Lung (tissue), 12 donors: ENCODE measurements around the gene CNTN5. TPM values are rescaled to one million over a fixed set of nuclear protein-coding genes. Genes with fewer than 3 reads are reported as not detected.
A peak's percentile ranks its signal among the peaks of the same experiment; 100 is the strongest.

Experiments
- ATAC-seq: fragments of 200-7000 bp; cut with Tn5 transposase; one replicate; pipeline ENCODE4 v1.9.1; 2020; ENCODE audit warnings: moderate number of reproducible peaks; ENCODE audit not compliant: insufficient read depth, low FRiP score
- DNase-seq, 3 donors: peaks; one replicate each; pipeline ENCODE4 v3.0.0-alpha.2; 2013 to 2017
- H3K27ac ChIP-seq, 2 donors: one replicate each; pipeline ENCODE4 v1.5.1; 2013; ENCODE audit warnings: mild to moderate bottlenecking in 2 of 2, moderate library complexity in 2 of 2, control low read depth in 1 of 2, inconsistent platforms in 1 of 2, low read depth in 1 of 2, low read length in 1 of 2
- H3K27me3 ChIP-seq, 3 donors: one replicate each; pipeline ENCODE4 v1.5.1; 2013; ENCODE audit warnings: low read length in 2 of 3; ENCODE audit not compliant: control insufficient read depth in 3 of 3, insufficient read depth in 3 of 3
- H3K36me3 ChIP-seq, 4 donors: one replicate each; pipeline ENCODE4 v1.5.1; 2013; ENCODE audit warnings: low read length in 4 of 4, mild to moderate bottlenecking in 1 of 4, moderate library complexity in 1 of 4; ENCODE audit not compliant: control insufficient read depth in 4 of 4, insufficient read depth in 4 of 4
- H3K4me1 ChIP-seq, 5 donors: one replicate each; pipeline ENCODE4 v1.5.1; 2013; ENCODE audit warnings: low read length in 5 of 5, mild to moderate bottlenecking in 2 of 5, moderate library complexity in 1 of 5; ENCODE audit not compliant: control insufficient read depth in 5 of 5, insufficient read depth in 5 of 5
- H3K4me3 ChIP-seq: one replicate; pipeline ENCODE4 v1.5.1; 2013; ENCODE audit warnings: mild to moderate bottlenecking, control low read depth, moderate library complexity
- H3K9ac ChIP-seq, 2 donors: one replicate each; pipeline ENCODE4 v1.5.1; 2013; ENCODE audit warnings: low read length in 2 of 2, control low read depth in 1 of 2; ENCODE audit not compliant: insufficient read depth in 1 of 2
- H3K9me3 ChIP-seq, 4 donors: one replicate each; pipeline ENCODE4 v1.5.1; 2013; ENCODE audit warnings: low read length in 3 of 4, mild to moderate bottlenecking in 1 of 4, moderate library complexity in 1 of 4; ENCODE audit not compliant: control insufficient read depth in 4 of 4, insufficient read depth in 3 of 4
- CTCF ChIP-seq: IDR thresholded peaks from 2 replicates; pipeline ENCODE4 v1.5.1; 2012; ENCODE audit warnings: mild to moderate bottlenecking; ENCODE audit errors: control extremely low read depth, extremely low read depth
- WGBS, 2 donors: extraction: QIAGEN DNeasy Blood & Tissue Kit; methylation state at CpG; one replicate each; pipeline ENCODE4 v1.1.7; 2013; 5-methylcytosine and 5-hydroxymethylcytosine counted together
- polyA plus RNA-seq, 2 donors: library from polyadenylated mRNA; stranded (reverse); fragments of 200-250 nt; gene quantifications; one replicate each; pipeline ENCODE4 v1.2.1, GENCODE V29; 2013
- total RNA-seq, 2 donors: library from RNA; depleted of rRNA in 1 of 2; stranded (reverse); fragments of >200 nt in 1 of 2; gene quantifications; one replicate each; pipeline ENCODE4 v1.2.1, GENCODE V29; 2014 to 2021
- donor health status: control.
- donor health status: control.
- donor health status: Bipolar disorder and iron deficiency.
- donor health status: healthy.
- donor health status: DM: yes; HTN: yes; CAD: no.

CNTN5 gene
- total and polyA plus RNA-seq, 4 donors: 0.10 to 0.80 (median 0.44) TPM

- 57 to 76% methylated on average over 4 of the region's 4 CpGs for WGBS, 2 donors
Measured at GRCh38 chr11:99592266-99592665, 571.5 kb downstream of the CNTN5 start.

GRCh38 chr11:99593197-99593596 is 572.4 kb downstream of the CNTN5 start:
- no peaks in the 10 kb centered on the region for H3K36me3 ChIP-seq
- DNase-seq (no peak), ATAC-seq (no peak)
- H3K4me3 ChIP-seq: no peak overlapping the region
- TF ChIP-seq CTCF: no peak
- WGBS, 2 donors: 59 to 76% methylated on average over 1 of the region's 1 CpG
- no peaks in the 10 kb centered on the region for H3K4me1 ChIP-seq
- no peaks in the 10 kb centered on the region for H3K9me3 ChIP-seq
- no peak overlapping the region for H3K9ac ChIP-seq
- H3K27me3 ChIP-seq: no peaks in the 10 kb centered on the region
- no peak overlapping the region for H3K27ac ChIP-seq

More at GRCh38 chr11:99592266-99592665, 571.5 kb downstream of the CNTN5 start:
- H3K27me3 ChIP-seq: no peaks in the 10 kb centered on the region
- H3K9ac ChIP-seq: no peak overlapping the region
- ATAC-seq: no peak
- H3K4me3 ChIP-seq: no peak overlapping the region
- peak in 1 of 3 donors; percentile 2 for DNase-seq
- no peak overlapping the region for H3K27ac ChIP-seq
- no peaks in the 10 kb centered on the region for H3K9me3 ChIP-seq
- no peaks in the 10 kb centered on the region for H3K4me1 ChIP-seq
- no peaks in the 10 kb centered on the region for H3K36me3 ChIP-seq
- TF ChIP-seq CTCF: no peak

GRCh38 chr11:99601179-99601578 is 580.4 kb downstream of the CNTN5 start:
- no peak overlapping the region for H3K27ac ChIP-seq
- H3K9me3 ChIP-seq: no peaks in the 10 kb centered on the region
- H3K4me3 ChIP-seq: no peak overlapping the region
- no peaks in the 10 kb centered on the region for H3K27me3 ChIP-seq
- no peak overlapping the region for H3K9ac ChIP-seq
- WGBS, 2 donors: 69 to 75% methylated on average over 1 of the region's 1 CpG
- ATAC-seq (no peak), DNase-seq (no peak)
- no peaks in the 10 kb centered on the region for H3K36me3 ChIP-seq
- H3K4me1 ChIP-seq: no peaks in the 10 kb centered on the region
- no peak for TF ChIP-seq CTCF

- ATAC-seq (no peak), DNase-seq (no peak)
- Histone ChIP-seq H3K27ac (no peak overlapping the region), H3K9me3 (no peaks in the 10 kb centered on the region), H3K4me3 (no peak overlapping the region), H3K4me1 (no peaks in the 10 kb centered on the region), H3K27me3 (no peaks in the 10 kb centered on the region), H3K9ac (no peak overlapping the region), H3K36me3 (no peaks in the 10 kb centered on the region)
- WGBS, 2 donors: 65% methylated on average over 3 of the region's 3 CpGs
- TF ChIP-seq CTCF: no peak
Measured at GRCh38 chr11:99614352-99614751, 593.6 kb downstream of the CNTN5 start.
